ENCODE results near the gene CAMK1D.
"Not testable (repeated sequence)": the region's sequence is repeated elsewhere in the genome, so short reads cannot be mapped to it uniquely, and the experiment has no call there.

The CAMK1D gene

DNA sequence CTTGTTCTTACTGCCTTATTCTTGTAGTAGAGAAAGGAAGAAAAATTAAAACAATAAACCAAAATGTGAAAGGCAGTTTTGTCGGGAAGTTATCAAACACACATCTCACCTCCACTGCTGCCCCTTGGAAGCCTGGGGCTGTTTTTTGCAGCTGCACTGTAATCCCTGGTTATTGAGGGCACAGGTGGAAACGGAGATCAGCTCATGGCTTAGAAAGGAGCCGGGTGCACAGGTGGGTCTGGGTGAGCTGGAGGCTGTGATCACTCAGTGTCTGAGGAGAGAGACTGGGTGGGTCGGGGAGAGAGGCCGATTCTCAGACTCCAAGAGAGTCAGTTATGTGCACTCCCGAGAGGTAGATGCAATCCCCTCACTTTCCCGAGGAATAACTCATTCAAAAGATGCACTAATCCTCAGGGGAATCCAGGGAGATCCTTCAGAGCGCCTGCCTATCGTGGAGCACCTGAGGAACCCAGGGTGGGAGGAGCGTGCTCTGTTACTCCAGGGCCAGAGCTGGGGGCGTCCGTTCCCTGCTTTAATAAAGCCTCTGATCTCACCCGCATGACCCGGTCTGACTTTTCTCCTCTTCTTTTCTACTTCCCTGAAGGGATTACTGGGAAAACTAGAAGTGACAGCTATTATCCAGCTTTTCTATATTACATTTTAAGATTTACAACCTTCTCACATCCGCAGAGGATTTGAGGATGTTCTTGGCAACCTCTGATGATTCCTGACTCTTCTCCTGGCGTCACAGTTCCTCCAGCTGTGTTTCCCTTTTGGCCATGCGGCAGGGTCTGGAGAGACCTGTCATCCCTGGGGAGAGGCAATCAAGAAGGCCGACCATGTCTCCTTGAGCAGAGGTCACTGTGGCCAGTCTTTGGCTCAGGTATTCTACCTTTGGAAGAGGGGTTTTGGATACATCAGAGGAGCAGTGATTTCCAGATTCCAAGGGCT lies 82.1 kb downstream of the CAMK1D start:
- DNase-seq (ENCODE audit: low read depth): no peak

DNA sequence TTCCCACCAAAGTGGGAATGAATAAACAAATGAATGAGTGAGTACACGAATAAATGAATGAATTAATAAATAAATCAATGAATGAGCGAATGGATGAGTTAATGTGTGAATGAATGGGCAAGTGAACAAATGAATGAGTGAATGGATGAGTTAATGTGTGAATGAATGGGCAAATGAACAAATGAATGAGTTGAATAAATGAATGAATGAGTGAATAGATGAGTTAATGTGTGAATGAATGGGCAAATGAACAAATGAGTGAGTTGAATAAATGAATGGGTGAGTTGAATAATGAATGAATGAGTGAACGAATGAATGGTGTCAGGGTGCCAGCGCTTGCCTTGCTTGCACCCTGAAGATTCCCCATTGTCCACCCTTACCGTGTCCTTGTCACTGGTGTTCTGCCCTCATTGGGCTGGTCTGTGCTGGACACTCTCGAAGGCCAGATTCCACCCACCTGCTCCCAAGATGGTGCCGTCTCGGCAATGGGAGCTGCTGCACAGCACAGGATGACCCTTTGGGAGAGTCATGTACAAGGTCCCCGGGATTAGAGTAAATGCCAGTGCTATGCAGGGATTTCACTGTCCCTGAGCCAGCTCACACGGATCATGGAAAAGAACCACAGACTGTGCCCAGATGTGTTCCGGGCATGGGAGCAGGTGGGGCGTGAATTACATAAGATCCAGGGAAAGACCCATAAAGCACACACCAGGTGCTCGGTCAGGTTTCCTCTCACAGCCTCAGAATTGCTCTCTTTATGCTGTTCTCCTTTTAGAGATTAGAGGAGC lies 83.2 kb downstream of the CAMK1D start:
- no peak for DNase-seq (ENCODE audit: low read depth)

DNA sequence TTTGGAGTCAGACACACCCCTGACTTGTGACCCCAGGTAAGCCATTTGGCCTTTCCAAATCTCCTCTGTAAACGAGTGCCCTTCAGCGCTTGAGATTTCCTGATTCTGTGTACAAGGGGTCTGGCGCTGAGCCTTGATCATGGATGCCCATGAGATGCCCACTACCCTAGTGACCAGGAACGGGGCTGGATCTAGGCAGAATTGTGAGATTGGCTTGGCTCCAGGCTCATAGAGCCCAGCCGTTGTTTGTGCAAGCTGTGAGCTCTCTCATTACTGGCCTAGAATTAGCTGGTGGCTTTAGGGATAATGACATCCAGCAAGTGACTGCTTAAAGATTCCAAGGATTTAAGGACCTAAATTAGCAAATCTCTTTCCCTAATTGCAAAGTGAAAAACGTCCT lies 84.9 kb downstream of the CAMK1D start:
- no peak for DNase-seq (ENCODE audit: low read depth)

DNA sequence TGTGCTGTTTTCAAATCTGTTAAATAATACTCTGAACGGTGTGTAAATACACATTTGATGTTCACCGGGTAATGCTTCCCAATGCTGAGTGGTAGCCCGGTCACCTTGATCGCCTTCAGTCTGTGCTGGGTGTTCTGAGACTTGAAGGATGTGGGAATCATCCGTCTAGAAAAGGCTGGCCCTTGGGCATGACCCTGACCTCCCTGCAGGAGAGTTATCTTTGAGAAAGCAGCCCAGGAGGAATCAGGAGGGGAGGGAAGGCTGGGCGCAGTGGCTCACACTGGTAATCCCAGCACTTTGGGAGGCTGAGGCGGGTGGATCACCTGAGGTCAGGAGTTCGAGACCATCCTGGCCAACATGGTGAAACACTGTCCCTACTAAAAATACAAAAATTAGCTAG lies 85.3 kb downstream of the CAMK1D start:
- DNase-seq (ENCODE audit: low read depth): not testable (repeated sequence)

DNA sequence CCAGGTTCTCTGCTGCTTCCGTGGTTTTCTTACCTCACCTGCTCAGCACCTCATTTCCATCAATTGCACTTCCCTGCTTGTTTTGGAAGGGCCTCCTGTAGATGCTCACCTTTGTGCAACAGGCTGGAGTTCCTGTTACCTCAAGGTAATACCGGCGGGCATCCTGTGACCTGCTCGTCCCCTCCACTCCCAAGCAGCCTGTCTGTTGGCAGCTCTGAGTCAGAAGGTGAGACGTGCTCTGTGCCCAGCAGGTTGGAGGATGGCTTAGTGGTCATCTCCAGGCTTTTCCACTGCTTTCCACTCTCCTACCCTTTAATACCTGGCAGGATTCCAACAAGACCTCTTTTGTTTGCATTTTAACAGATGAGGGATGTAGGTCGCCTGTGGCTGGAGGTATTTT lies 86.0 kb downstream of the CAMK1D start:
- no peak for DNase-seq (ENCODE audit: low read depth)

DNA sequence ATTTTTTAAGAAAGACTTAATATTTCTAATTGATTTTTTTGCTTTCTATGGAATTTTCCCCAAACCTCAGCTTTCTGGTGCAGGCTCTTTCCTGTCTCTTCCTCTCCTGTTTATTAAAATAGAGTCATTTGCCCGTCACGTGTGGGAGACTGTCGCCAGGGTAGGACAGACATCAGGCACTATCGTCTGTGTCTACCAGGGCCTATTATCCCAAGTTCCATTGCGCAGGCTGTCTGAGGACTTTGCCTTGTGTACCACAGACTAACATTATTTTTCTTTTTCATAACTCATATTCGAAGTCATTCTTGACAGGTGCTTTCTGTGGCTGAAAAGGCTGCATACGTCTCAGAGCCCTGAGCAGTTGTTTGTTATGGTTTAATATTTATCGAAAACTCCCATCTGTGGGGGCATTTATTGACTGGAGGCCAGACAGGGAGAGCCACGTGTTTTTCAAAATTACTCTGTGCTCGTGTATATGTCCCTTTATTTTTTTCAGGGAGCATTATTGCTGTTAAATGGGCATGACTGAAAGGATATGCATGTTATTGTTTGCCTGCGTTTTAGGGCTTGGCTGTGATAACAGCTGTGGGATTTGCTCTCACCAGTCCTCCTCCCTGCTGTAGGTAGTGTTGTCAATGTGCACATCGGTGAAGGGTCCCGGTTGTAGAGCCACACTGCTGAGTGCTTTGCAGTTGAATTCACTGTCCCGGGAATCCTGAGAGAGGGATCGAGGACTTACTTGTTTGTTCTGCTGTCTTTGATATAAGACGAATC lies 89.8 kb downstream of the CAMK1D start:
- DNase-seq (ENCODE audit: low read depth): no peak

DNA sequence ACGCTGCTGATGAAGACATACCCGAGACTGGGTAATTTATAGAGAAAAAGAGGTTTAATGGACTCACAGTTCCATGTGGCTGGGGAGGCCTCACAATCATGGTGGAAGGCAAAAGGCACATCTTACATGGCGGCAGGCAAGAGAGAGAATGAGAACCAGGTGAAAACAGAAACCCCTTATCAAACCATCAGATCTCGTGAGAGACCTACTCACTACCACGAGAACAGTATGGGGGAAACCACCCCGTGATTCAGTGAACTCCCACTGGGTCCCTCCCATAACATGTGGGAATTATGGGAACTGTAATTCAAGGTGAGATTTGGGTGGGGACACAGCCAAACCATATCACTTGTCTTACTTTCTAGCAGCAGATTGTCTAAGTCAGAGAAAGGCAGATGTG lies 90.4 kb downstream of the CAMK1D start:
- DNase-seq (ENCODE audit: low read depth): not testable (repeated sequence)

DNA sequence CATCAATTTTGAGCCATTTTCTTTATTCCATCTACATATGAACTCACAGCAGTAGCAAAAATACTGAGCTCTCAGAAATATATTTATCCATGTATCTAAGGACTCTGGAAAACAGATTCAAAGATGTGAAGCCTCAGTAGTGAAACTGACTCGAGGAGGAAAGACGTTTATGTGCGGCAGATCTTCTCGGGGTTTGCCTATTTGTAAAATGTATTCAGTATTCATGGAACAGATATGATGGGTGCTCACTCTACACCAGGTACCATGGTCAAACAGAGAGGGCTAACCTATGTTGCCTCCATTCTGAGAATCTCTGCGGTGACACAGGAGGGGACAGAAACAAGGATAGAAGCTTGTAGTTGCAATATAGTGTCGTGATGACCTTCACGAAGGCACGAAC lies 93.7 kb downstream of the CAMK1D start:
- DNase-seq (ENCODE audit: low read depth): no peak

DNA sequence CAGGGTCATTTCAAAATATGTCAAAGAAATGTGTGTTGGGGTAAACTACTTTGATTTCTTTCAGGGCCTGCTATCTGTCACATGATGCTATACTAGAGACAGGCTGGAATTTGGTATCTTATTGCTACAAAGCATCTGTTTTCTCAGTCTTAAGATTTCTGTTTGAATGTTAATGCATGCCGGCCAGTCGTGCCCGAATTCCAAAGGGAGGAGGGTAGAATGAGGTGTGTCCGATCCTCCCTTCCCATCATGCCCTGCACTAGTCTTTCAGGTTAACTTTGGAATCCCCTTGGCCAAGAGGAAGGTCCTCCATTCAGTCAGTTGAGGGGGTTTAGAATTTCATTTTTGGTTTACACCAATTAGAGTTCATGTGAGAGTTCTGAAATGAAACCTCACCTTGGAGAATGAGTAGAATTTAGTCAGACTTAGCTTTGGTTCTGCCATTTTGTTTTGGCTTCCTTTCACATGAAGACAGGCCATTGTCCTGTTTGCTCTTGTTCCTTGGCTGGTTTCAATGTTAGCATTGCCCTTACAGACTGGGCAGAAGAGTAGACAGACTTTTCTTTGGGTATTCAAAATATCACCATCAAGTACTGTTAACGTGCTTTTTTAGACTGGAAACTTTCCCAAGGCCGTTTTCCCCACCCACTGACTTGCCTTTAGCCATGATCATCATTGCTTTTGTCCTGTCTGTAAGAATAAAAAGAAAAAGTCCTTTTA lies 95.8 kb downstream of the CAMK1D start:
- no peak for DNase-seq (ENCODE audit: low read depth)

DNA sequence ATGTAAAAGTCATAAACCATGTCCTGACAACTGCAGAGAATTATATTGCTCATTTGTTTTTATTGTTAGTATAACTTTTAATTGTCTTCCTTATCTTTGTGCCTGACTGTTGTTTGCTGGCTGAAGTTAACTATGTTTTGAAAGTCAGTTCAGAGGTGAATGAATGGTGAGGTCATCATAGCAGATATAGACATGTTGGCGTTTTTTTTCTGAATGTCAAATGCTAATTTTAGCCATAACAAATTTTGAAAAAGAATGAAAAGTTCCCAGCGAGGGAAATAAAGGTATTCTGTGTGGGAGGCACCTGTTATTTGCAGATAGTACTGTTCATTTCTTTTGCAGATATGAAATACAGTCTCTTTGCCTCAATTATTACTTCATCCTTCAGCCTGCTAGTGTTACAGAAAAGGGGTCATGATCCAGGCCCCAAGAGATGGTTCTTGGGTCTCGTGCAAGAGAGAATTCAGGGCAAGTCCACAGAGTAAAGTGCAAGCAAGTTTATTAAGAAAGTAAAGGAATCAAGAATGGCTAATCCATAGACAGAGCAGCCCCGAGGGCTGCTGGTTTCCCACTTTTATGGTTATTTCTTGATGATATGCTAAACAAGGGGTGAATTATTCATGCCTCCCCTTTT lies 96.5 kb downstream of the CAMK1D start:
- DNase-seq (ENCODE audit: low read depth): no peak

DNA sequence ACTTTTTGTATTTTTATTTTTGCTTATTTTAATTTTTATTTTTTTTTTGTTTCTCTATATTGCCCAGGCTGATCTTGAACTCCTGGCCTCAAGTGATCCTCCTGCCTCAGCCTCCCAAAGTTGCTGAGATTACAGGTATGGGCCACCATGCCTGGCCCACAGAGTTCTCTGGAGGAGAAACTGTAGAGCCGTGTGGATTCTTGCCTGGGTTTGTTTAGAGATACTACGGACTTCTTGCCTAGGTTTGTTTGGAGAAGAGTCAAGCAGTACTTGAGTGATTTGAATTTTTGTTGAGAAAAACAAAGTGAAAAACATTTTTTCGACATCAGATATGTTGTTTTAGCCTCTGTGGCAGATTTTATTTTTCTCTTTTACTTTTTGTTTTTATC lies 99.0 kb downstream of the CAMK1D start:
- DNase-seq (ENCODE audit: low read depth): no peak

DNA sequence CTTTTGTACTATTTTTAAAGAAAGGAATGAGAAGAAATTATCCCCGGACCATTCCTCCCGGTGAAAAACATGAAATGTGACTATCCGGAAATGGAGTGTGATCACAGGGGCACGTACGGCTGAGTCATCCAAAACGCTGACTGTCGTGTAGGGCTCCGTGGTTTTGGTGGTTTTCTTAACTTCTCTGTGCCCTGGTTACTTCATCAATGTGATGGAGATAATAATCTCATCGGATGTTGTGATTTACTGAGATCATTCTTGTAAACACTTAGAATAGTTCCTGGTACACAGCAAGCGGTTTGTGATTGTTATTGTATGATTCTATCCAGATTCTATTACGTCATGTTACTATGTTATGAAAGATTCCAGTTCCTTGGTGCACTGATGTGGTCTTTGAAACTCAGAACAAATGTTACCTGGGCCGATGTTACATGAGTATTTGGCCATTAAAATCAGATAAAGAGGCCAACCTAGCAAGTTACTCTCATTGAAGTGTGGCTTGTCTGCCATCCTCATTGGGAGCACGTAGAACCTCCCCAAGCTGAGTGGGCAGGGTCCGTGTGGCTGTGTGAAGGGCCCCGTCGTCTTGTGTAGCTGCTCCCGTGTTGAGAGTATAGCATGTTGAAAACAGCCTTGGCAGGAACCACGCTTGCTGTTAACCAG lies 99.5 kb downstream of the CAMK1D start:
- DNase-seq (ENCODE audit: low read depth): peak; percentile 34

DNA sequence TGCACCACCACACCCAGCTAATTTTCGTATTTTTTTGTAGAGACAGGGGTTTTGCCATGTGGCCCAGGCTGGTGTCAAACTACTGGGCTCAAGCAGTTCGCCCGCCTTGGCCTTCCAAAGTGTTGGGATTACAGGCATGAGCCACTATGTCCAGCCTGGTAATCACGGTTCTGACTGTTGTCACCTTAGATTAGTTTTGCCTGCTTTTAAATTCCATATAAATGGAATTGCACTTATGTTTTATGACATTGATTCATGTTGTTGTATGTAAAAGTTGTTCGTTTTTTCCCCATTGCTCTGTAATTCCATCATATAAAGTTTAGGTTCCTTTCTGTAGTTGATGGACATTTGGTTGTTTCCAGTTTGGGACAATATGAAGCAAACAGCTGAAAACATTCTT lies 106.0 kb downstream of the CAMK1D start:
- no peak for DNase-seq (ENCODE audit: low read depth)

DNA sequence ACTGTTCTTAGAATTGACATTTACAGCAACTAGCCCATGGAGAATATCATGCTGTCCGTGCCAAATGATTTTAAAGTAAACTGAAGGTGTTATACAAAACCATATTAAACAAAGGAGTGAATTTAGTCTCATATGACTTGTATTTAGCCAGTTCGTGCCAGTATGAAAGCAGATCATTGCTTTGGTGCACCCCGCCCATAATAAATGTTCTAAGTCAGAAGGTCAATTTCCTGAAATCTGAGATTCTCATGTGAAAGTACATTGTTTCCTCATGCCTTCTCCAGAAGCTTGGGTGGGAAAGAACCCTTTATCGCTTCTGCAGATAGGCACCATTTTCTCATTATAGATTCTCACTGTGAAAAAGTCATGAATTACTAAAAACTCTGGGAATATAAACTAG lies 106.4 kb downstream of the CAMK1D start:
- DNase-seq (ENCODE audit: low read depth): no peak

DNA sequence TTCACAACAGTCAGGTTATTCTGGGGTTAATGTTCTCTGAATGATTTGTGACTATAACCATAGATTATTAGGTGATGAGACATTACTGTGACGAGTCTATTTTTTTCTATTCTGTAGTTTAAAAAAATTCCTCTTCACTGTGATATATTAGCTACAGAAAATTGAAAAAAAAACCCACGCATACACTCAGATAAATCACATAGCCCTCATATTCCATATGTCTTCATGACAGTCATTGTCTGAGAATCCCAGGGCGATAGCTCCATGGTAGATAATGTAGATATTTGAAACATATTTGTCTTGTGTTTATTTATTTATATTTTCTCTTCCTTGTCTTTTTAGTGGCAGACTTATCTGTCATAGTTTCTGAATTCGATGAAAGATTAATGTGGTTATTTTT lies 110.0 kb downstream of the CAMK1D start:
- DNase-seq (ENCODE audit: low read depth): no peak

DNA sequence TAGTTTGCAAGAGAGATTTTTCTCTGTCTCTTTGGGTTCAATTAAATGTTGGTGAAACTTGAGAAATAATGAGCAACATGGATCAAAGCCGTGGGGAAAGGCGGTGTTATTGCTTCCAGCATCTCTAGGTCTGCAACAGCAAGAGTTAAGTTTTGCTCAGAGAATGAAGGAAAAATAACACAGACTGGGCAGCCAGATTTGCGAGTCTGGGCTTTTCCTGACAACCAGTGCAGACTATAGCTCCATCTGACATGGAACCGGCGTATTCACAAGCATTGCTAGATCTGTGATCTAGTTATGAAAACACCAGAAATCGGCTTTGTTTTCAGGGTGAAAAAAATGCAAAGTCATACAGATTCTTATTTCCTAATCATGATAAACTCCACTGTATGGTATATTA lies 110.4 kb downstream of the CAMK1D start:
- DNase-seq (ENCODE audit: low read depth): no peak

DNA sequence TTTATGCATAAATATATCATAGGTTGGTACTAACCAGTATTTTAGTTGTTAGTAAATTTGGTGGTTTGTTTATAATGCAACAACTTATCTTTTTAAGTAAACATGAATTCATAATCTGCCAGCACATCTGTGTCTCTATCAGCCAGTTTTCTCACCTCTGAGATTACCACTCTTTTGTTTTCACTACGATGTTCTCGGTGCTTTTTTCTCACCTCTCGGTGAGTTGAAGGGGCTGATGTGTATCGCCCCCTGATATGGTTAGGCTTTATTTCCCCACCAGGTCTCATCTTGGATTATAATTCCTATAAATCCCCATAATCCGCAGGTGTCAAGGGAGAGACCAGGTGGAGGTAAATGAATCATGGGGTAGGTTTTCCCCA lies 114.1 kb downstream of the CAMK1D start:
- DNase-seq (ENCODE audit: low read depth): no peak

DNA sequence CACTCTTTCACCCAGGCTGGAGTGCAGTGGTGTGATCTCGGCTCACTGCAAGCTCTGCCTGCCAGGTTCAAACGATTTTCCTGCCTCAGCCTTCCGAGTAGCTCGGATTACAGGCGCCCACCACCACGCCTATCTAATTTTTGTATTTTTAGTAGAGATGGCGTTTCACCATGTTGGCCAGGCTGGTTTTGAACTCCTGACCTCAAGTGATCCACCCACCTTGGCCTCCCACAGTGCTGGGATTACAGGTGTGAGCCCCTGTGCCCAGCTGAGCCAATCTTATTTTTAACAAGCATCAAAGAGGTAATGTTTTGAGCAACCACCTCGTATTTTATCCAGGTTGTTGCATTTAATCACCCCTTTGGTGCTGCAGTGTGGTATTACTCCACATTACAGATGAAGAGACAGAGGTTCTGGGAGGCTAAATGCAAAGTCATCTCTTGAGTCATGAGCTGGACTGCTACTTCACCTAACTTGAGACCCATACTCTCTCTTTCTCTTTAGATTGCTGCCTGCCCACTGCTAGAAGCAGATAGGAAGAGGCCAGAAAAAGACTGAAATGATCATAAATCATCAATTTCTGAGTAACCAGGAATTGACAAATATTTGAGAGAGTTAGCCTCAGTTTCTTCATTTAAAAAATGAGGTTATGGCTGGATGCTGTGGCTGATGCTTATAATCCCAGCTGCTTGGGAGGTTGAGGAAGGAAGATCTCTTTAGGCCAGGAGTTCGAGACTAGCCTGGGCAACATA lies 116.2 kb downstream of the CAMK1D start:
- no peak for DNase-seq (ENCODE audit: low read depth)

DNA sequence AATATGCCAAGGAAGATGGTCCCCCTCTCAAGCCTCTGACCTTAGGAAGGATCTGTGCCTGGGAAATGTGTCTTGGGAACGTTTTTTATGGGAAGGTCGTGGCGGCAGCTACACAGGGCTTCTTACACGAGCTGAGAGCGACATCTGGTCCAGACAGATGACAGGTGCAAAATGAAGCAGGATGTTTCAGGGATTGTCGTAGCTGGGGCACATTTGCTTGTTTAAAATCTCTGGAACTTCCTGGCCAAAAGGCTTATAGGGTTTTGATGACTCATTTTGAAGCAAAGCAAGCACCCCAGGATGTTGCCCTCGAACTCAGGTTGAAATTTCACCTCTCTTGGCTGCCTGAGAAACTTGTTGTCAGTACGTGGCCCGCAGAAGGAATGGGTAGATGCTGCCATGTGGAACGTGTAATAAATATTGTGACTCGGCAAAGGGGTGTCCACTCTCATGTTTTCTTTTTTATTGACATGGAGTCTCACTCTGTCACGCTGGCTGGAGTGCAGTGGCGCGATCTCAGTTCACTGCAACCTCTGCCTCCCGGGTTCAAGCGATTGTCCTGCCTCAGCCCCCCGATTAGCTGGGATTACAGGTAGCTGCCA lies 117.5 kb downstream of the CAMK1D start:
- no peak for DNase-seq (ENCODE audit: low read depth)

DNA sequence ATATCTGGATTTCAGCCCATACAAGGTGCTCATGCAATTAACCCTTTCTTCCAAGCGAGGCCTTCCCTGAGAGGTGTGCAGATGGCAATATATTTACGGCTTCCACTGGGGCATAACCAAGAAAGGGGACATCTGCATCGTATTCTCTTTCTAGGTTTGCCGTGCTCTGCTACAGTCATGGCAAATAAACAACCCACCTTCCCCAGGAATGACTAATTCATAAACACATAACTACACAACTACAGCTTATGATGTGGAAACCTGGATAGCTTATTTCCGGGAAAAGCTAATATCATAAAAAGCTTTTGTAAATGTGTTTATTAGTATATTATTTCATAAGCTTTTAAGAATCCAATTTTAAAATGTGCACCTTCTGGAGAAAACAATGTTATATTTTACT lies 120.0 kb downstream of the CAMK1D start:
- no peak for DNase-seq (ENCODE audit: low read depth)

Data from GM04503 (cell line).